HepG2 (cell line): ENCODE measurements around the gene TBC1D20.

Experiments
- KDM5A ChIP-seq: fragments of 200-600 bp; sonication (generic); IDR thresholded peaks from 2 replicates; pipeline ENCODE4 v1.7.0; 2018; ENCODE audit warnings: antibody characterized with exemption, mild to moderate bottlenecking, low read length, borderline replicate concordance
- RBM22 ChIP-seq: fragments of 200-400 bp; formaldehyde crosslinking; optimal IDR thresholded peaks from 2 replicates; pipeline ENCODE3; 2017; ENCODE audit warnings: mild to moderate bottlenecking, low read length, moderate library complexity
- YY1 ChIP-seq: IDR thresholded peaks from 2 replicates; pipeline ENCODE4 v1.6.1; 2011; ENCODE audit warnings: low read length, low read depth, moderate library complexity, mild to moderate bottlenecking; ENCODE audit not compliant: insufficient read depth, insufficient replicate concordance
- ZBTB8A ChIP-seq: sonication (generic); formaldehyde crosslinking; IDR thresholded peaks from 2 replicates; pipeline ENCODE4 v1.4.0; 2020; ENCODE audit warnings: mild to moderate bottlenecking, low read depth, missing genetic modification reagents, borderline replicate concordance
- ZNF331 ChIP-seq: sonication (generic); formaldehyde crosslinking; IDR thresholded peaks from 2 replicates; pipeline ENCODE4 v1.4.0; 2020; ENCODE audit warnings: missing genetic modification reagents
- TF ChIP-seq, protein P1 (sequence below): sonication (generic); formaldehyde crosslinking; IDR thresholded peaks from 2 replicates; pipeline ENCODE4 v1.5.0; 2020; ENCODE audit warnings: mild to moderate bottlenecking, missing genetic modification reagents, moderate library complexity
- TF ChIP-seq, protein P2 (sequence below): sonication (generic); formaldehyde crosslinking; IDR thresholded peaks from 2 replicates; pipeline ENCODE4 v1.4.0; 2020; ENCODE audit warnings: mild to moderate bottlenecking, missing genetic modification reagents
- TF ChIP-seq, protein P3 (sequence below): sonication (generic); formaldehyde crosslinking; conservative IDR thresholded peaks from 2 replicates; pipeline ENCODE4 v1.4.0; 2020; ENCODE audit warnings: missing genetic modification reagents

DNA sequence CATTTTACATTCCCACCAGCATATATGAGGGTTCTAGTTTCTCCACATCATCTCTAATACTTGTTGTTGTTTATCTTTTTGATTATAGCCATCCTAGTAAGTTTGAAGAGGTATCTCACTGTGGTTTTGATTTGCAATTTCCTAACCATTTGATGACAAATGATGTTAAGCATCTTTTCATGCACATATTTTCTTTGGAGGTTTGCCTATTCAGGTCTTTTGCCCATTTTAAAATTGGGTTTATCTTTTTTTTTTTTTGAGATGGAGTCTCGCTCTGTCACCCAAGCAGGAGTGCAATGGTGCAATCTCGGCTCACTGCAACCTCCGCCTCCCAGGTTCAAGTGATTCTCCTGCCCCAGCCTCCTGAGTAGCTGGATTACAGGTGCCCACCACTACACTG lies 50.3 kb downstream of the TBC1D20 start:
- TF ChIP-seq, protein P1, sequence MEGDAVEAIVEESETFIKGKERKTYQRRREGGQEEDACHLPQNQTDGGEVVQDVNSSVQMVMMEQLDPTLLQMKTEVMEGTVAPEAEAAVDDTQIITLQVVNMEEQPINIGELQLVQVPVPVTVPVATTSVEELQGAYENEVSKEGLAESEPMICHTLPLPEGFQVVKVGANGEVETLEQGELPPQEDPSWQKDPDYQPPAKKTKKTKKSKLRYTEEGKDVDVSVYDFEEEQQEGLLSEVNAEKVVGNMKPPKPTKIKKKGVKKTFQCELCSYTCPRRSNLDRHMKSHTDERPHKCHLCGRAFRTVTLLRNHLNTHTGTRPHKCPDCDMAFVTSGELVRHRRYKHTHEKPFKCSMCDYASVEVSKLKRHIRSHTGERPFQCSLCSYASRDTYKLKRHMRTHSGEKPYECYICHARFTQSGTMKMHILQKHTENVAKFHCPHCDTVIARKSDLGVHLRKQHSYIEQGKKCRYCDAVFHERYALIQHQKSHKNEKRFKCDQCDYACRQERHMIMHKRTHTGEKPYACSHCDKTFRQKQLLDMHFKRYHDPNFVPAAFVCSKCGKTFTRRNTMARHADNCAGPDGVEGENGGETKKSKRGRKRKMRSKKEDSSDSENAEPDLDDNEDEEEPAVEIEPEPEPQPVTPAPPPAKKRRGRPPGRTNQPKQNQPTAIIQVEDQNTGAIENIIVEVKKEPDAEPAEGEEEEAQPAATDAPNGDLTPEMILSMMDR (CRISPR knock-in tag), result no peak
- TF ChIP-seq ZNF331 (CRISPR knock-in tag) (no peak), YY1 (no peak), ZBTB8A (CRISPR knock-in tag) (no peak), RBM22 (no peak), KDM5A (no peak)
- TF ChIP-seq, protein P2, sequence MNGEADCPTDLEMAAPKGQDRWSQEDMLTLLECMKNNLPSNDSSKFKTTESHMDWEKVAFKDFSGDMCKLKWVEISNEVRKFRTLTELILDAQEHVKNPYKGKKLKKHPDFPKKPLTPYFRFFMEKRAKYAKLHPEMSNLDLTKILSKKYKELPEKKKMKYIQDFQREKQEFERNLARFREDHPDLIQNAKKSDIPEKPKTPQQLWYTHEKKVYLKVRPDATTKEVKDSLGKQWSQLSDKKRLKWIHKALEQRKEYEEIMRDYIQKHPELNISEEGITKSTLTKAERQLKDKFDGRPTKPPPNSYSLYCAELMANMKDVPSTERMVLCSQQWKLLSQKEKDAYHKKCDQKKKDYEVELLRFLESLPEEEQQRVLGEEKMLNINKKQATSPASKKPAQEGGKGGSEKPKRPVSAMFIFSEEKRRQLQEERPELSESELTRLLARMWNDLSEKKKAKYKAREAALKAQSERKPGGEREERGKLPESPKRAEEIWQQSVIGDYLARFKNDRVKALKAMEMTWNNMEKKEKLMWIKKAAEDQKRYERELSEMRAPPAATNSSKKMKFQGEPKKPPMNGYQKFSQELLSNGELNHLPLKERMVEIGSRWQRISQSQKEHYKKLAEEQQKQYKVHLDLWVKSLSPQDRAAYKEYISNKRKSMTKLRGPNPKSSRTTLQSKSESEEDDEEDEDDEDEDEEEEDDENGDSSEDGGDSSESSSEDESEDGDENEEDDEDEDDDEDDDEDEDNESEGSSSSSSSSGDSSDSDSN (CRISPR knock-in tag), result no peak
- TF ChIP-seq, protein P3, sequence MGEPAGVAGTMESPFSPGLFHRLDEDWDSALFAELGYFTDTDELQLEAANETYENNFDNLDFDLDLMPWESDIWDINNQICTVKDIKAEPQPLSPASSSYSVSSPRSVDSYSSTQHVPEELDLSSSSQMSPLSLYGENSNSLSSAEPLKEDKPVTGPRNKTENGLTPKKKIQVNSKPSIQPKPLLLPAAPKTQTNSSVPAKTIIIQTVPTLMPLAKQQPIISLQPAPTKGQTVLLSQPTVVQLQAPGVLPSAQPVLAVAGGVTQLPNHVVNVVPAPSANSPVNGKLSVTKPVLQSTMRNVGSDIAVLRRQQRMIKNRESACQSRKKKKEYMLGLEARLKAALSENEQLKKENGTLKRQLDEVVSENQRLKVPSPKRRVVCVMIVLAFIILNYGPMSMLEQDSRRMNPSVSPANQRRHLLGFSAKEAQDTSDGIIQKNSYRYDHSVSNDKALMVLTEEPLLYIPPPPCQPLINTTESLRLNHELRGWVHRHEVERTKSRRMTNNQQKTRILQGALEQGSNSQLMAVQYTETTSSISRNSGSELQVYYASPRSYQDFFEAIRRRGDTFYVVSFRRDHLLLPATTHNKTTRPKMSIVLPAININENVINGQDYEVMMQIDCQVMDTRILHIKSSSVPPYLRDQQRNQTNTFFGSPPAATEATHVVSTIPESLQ (CRISPR knock-in tag), result no peak
